ENCODE data around the gene ASPA.

Gene ASPA

DNA sequence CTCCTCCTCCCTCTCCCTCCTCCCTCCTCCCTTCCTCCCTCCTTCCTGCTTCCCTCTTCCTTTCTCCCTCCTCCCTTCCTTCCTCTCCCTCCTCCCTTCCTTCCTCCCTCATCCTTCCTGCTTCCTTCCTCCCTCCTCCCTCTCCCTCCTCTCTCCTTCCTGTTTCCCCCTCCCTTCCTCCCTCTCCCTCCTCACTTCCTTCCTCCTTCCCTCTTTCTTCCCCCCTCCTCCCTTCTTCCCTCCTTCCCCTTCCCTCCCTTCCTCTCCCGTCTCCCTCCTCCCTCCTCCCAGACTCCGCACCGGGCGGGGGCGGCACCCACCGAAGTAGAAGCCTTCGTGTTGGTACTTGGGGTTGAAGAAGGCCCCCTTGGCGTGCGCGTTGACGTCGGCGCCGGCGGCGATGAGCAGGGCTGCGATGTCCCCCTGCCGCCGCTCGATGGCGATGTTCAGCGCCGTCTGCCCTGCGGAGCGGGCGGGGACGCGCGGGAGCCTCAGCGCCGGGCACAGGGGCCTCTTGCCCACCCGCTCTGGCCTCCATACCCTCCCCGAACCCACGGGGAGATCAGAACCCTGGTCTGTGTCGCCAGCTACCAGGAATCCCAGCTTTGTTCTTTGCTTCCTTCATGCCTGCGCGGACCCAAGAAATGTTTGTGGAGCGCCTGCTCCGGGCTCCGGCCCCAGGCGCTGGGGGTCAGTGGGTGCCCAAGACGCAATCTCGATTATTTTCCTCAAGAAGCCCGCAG, 59.6 kb downstream of the ASPA start:
- DNase-seq, result peak; percentile 62 to 72

DNA sequence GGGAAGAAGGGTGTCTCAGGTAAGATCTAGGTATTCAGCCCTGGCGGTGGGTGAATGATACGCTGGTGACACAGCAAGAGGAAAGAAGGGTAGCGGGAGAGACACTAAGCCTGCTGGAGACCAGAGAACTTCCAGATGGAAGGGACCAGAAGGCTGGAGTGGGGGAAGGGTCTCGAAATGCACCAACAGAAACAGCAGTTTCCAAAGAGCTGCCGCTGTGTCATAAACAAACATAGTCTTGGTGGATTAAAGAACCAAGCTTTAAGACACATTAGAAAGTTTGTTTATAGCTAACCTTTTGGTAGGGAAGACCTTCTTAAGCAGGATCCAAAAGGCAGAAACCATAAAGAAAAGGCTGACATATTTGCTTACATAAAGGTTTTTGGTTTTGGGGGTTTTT, 60.9 kb downstream of the ASPA start:
- DNase-seq, result no peak

DNA sequence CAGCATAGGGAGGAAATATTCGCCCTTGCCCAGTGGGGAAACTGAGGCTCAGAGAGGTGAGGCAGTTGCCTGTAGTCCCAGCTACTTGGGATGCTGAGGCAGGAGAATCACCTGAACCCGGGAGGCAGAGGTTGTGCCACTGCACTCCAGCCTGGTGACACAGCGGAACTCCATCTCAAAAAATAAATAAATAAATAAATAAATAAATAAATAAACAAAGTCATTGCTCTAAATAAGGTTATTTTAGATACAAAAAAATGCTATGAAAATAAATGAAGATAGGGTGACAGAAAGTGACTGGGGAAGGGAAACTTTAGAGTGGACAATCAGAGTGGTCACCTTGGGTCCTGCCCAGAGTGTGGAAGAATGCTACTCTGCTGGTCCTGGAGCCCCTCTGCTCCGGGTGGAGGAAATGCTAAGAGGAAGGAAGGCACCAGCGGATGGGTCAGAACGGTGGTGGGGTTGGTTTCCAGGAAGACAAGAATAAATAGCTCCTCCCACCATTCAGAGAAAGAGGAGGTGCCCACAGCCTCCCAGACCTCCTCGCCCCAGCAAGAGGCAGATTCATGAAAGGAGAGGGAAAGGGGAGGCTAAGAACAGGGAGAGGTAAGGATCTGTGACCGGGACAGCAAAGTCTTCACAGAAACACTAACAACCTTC, 64.2 kb downstream of the ASPA start:
- no peak for DNase-seq

DNA sequence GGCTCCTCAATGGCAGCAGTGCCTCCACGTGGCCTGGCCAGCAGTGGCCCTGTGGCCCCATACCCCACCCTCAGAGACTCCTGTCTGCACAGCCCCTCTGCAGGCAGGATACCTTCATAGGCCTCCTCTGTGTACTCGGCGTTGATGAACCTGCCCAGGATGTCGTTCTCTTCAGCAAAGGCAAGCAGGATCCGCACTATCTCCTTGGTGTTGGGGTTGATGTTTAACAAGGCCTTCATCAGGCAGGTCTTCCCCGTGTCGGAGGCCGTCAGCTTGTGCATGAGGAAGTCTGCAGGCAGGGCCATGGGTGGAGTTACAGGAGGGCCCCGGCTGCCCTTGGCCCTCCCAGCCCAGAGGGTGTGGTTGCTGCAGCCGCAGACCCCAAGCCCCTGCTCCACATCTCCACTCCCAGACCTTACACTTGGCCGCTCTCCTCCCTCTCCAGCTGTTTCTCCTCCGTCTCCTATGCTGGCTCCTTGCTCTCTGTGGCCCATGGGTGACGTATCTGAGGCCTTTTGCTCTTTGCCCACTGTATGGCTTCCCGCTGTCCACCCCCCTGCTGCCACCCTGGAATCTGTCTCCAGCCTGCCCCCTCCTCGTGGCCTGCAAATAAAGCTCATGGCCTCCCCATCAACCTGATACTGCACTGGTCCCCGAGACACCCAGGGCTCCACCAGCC, 66.8 kb downstream of the ASPA start:
- DNase-seq, result no peak

DNA sequence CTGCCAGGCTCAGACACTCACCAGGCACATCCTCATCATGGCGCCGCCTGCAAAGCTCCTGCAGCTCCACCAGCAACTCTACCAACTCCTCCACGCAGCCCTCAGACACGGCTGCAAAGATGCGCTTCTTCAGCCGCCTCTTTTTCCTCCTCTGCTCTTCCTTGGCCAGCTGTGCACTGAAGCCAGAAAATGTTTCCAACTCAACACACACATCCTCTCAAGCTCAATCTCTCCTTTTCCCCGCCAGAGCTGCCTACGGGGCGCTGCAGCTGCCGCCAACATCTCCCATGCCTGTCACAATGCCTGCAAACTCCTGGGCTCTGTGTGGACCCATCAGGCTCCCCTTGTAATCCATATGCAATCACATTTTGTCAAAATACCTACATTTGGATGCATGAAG, 67.7 kb downstream of the ASPA start:
- DNase-seq, result no peak

DNA sequence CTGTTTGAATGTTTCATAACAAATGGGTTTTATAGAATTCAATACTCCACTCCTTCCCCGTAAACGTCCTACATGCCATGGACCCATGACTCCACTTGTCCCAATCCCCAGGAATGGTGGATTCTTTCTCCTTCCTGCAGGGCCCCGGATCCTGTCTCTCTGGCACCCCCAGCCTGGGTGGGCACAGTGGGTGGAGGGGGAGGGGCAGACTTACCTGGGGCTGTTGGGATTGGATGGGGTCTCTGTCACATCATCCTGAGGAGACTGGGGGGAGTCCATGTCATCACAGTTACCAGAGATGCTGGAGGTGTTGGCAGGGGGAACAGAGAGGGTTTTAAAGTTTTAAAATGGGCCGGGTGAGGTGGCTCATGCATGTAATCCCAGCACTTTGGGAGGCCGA, 68.6 kb downstream of the ASPA start:
- DNase-seq, result no peak

DNA sequence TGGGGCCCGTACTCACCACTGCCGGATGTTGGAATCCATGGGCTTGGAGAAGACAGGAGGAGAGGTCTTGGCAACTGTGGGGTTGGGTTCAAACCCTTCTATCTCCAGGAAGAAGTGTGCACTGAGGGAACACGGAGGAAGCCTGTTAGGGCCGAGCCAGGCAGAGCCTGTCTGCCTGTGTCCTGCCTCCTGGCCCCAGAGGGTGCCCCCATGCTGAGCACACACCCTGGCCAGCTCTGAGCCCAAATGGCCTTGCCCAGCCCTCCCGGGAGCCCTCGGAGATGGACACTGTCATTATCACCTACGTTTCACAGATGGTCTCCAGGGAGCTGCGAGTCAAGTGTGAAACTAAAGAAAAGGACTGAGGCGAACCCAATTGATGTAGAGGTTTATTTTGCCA, 69.4 kb downstream of the ASPA start:
- no peak for DNase-seq

DNA sequence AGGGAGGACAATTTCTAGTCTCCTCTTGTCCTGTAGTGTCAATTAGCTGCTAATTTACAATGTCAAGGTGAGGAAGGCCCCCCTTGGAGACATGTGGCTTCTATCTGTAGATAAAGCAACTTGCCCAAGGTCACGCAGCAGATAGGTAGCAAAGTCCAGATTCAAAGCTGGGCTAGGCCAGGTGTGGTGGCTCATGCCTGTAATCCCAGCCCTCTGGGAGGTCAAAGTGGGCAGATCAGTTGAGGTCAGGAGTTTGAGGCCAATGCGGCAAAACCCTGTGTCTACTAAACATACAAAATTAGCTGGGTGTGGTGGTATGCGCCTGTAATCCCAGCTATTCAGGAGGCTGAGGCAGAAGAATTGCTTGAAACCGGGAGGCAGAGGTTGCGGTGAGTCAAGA, 70.7 kb downstream of the ASPA start:
- DNase-seq, result no peak

DNA sequence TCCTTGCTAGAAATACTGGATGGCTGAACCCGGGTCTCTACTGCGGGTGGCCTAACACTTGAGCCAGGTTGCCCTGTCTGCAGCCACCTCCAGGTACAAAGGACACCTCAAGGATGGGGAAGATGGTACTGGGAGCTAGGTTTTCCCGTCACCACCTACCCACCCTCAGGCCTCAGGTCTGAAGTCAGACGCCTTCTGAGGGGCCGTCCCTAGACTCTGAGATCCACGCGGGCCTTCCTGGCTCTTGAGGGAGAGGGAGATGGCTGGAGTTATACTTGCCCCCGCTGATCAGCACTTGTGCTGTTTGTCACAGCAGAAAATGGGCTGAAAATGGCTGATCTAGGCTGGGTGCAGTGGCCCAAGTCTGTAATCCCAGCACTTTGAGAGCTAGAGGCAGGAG, 71.2 kb downstream of the ASPA start:
- no peak for DNase-seq

DNA sequence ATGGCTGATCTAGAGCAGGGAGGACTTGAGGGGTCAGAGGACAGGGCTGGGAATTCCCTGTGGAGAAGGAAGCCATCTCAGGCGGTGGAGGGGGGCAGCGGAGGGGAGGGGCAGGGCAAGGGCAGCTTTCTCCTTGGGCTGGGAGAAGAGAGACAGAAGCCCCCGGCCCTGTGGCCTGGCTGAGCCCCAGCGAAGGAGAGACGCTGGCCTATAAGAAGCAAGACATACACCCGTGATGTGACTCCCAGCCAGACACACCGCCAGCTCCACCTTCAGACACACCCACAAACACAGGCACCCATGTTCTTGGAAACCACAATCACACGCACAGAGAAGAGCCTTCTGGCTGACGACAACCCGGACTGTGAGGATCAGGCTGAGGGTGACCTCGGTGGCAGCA, 71.8 kb downstream of the ASPA start:
- DNase-seq, result no peak

DNA sequence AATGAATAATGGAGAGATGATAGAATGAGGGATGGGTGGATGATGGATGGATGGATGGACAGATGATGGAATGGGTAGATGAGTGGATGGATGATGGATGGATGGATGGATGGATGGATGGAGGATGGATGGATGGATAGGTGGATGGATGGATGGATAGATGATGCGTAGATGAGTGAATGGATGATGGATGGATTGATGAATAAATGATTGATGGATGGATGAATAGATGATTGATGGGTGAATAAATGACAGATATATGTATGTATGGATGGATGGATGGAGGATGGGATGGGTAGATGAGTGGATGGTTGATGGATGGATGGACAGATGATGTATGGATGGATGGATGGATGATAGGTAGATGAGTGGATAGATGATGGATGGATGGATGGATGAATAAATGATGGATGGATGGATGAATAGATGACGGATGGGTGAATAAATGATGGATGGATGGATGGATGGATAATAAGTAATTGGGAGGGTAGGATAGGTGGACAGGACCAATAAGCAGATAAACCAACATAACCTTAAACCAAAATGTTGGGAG, 73.9 kb downstream of the ASPA start:
- no peak for DNase-seq

DNA sequence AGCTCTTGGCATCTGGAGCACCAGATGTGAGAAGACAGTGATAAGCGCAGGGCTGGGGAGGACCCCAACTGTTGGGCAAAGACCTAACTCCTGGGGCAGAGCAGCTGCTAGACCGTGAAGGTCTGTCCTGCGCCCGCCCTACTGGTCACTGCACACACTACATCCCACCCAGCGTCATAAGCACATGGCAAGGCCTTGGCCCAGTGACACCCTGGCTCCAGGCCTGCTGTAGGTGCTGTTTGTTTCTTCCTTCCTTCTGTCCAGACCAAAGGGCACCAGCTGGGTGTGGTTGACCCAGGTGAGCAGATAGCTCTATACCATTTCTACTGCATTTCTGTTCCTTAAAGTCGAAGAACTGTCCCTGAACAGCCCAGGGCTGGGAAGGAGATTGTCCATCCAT, 75.4 kb downstream of the ASPA start:
- no peak for DNase-seq

DNA sequence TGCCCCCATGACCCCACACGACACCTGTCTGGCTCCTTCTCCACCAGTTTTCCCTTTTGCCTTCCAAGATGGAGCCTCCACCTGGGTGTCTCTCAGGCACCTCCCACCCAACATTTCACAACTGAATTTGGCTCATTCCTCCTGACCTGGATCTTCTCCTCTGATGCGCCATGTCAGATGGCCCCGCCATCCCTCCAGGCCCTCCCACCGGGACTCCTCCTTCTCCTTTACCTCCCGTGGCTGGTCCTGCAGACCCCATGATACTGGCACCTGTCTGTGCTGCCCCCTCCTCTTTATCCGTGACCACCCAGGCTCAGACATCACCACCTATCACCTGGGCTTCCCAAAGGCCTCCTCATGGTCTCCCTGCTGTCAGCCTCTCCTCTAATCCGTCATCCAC, 77.1 kb downstream of the ASPA start:
- DNase-seq, result no peak
